Spleen (tissue), 7 donors: ENCODE results near the gene MPDU1.

Source experiments
- CTCF ChIP-seq, 11 experiments: fragments of 200-600 bp in 7 of 11; fragments of 450-650 bp in 4 of 11; sonication (generic) in 4 of 11; IDR thresholded peaks in 8 of 11; conservative IDR thresholded peaks in 3 of 11; 1 replicate in 7 of 11; 2 replicates in 4 of 11; pipeline versions ENCODE4 v1.4.0 to v1.8.0; 2016 to 2021; ENCODE audit warnings: antibody characterized with exemption in 11 of 11, inconsistent platforms in 4 of 11, mild to moderate bottlenecking in 1 of 11
- POLR2A ChIP-seq, 3 donors: fragments of 450-650 bp; IDR thresholded peaks; one replicate each; pipeline ENCODE4 v1.5.1; 2017; ENCODE audit warnings: antibody characterized with exemption in 3 of 3, mild to moderate bottlenecking in 1 of 3
- POLR2AphosphoS5 ChIP-seq, 3 donors: sonication (generic); formaldehyde crosslinking; IDR thresholded peaks; one replicate each; pipeline ENCODE4 v1.5.1; 2017; ENCODE audit warnings: antibody characterized with exemption in 3 of 3
- donor health status: DM: no; HTN: no; CAD: no; lungs with moderate emphysema.
- donor health status: DM: no; HTN: no; CAD: no.
- donor health status: DM: no; HTN: no; CAD: no.

GRCh38 chr17:7610641-7611040 lies 27.0 kb downstream of the MPDU1 start:
- no peak for TF ChIP-seq POLR2A (IDR thresholded peaks at IDR 0.05)
- no peak for TF ChIP-seq CTCF (IDR thresholded peaks at IDR 0.05 in 8 of 11, conservative IDR thresholded peaks at IDR 0.05 in 3 of 11)
- no peak for TF ChIP-seq POLR2AphosphoS5 (IDR thresholded peaks at IDR 0.05)
